B cell (primary cell): ENCODE data around the gene PLXDC1. TPM values are rescaled to one million over a fixed set of nuclear protein-coding genes. Genes with fewer than 3 reads are reported as not detected.

Experiments used
- ATAC-seq: fragments of 200-7000 bp; cut with Tn5 transposase; one replicate; pipeline ENCODE4 v1.10.0; 2021; ENCODE audit warnings: low read depth, mild to moderate bottlenecking, moderate number of reproducible peaks, moderate library complexity
- CTCF ChIA-PET: fragments of 350-600 bp; sonication (Branson Sonifier 250); formaldehyde crosslinking; loops from one replicate; lab custom pipeline; 2021; ENCODE audit warnings: antibody characterized with exemption, inconsistent platforms; lab: Charles Lee
- POLR2A ChIA-PET: fragments of 350-600 bp; sonication (Branson Sonifier 250); formaldehyde crosslinking; loops from one replicate; lab custom pipeline; 2021; ENCODE audit warnings: antibody characterized with exemption; lab: Charles Lee
- DNase-seq: peaks from one replicate; pipeline ENCODE4 v3.0.0; 2013
- H2AFZ ChIP-seq: 2 replicates; pipeline ENCODE4 v1.6.1; 2012; ENCODE audit warnings: mild to moderate bottlenecking, low read depth, low read length; ENCODE audit not compliant: insufficient read depth, poor library complexity, severe bottlenecking
- H3K27ac ChIP-seq, 2 donors: 1 replicate in 1 of 2; 2 replicates in 1 of 2; pipeline ENCODE4 v1.5.1; 2012 to 2013; ENCODE audit warnings: low read length in 2 of 2, mild to moderate bottlenecking in 2 of 2, moderate library complexity in 1 of 2
- H3K27me3 ChIP-seq, 4 experiments: fragments of 200-600 bp in 1 of 4; sonication (generic) in 1 of 4; replicated peaks in 1 of 4; 1 replicate in 2 of 4; 2 replicates in 2 of 4; pipeline versions ENCODE4 v1.6.1 to v1.7.0; 2013 to 2016; ENCODE audit warnings: low read length in 3 of 4, mild to moderate bottlenecking in 2 of 4, mixed read lengths in 1 of 4, moderate library complexity in 1 of 4; ENCODE audit not compliant: insufficient read depth in 4 of 4, control insufficient read depth in 3 of 4; ENCODE audit errors: control extremely low read depth in 1 of 4
- H3K36me3 ChIP-seq, 2 experiments: replicated peaks in 1 of 2; 1 replicate in 1 of 2; 2 replicates in 1 of 2; pipeline versions ENCODE4 v1.6.1 to v1.7.1; 2013; ENCODE audit warnings: low read length in 1 of 2; ENCODE audit not compliant: insufficient read depth in 2 of 2, control insufficient read depth in 1 of 2; ENCODE audit errors: control extremely low read depth in 1 of 2, extremely low read depth in 1 of 2
- H3K4me1 ChIP-seq, 2 donors: fragments of 200-600 bp in 1 of 2; sonication (generic) in 1 of 2; 1 replicate in 1 of 2; 2 replicates in 1 of 2; pipeline versions ENCODE4 v1.5.1 to v1.6.1; 2013 to 2017; ENCODE audit warnings: low read length in 2 of 2; ENCODE audit not compliant: control insufficient read depth in 2 of 2, insufficient read depth in 2 of 2
- H3K4me2 ChIP-seq: replicated peaks from 2 replicates; pipeline ENCODE3; 2012; ENCODE audit warnings: mild to moderate bottlenecking, low read depth, low read length; ENCODE audit not compliant: poor library complexity, severe bottlenecking
- H3K4me3 ChIP-seq, 5 experiments: fragments of 200-600 bp in 1 of 5; sonication (generic) in 1 of 5; 1 replicate in 3 of 5; 2 replicates in 2 of 5; pipeline versions ENCODE4 v1.5.1 to v1.7.0; 2011 to 2016; ENCODE audit warnings: low read length in 4 of 5, mild to moderate bottlenecking in 4 of 5, low read depth in 2 of 5, control low read depth in 1 of 5, moderate library complexity in 1 of 5; ENCODE audit not compliant: insufficient read depth in 1 of 5; ENCODE audit errors: control extremely low read depth in 1 of 5, extremely low read depth in 1 of 5
- H3K79me2 ChIP-seq: fragments of 200-600 bp; sonication (generic); one replicate; pipeline ENCODE4 v1.6.0; 2016; ENCODE audit warnings: low read length; ENCODE audit not compliant: control insufficient read depth, insufficient read depth
- H3K9ac ChIP-seq: fragments of 200-600 bp; sonication (generic); 2 replicates; pipeline ENCODE4 v1.6.1; 2017; ENCODE audit warnings: mild to moderate bottlenecking, low read length, moderate library complexity
- H3K9me3 ChIP-seq, 3 donors: one replicate each; pipeline versions ENCODE4 v1.6.1 to v1.7.1; 2013; ENCODE audit warnings: low read length in 2 of 3; ENCODE audit not compliant: control insufficient read depth in 2 of 3, insufficient read depth in 1 of 3; ENCODE audit errors: control extremely low read depth in 1 of 3
- H4K20me1 ChIP-seq: 2 replicates; pipeline ENCODE4 v1.6.0; 2012; ENCODE audit warnings: mild to moderate bottlenecking, low read length; ENCODE audit not compliant: insufficient read depth, control insufficient read depth, poor library complexity, severe bottlenecking
- H3K27ac Mint-ChIP-seq: one replicate; pipeline ENCODE4 v1.8.0; 2021; ENCODE audit warnings: mixed read lengths
- H3K27me3 Mint-ChIP-seq: one replicate; pipeline ENCODE4 v1.8.0; 2021; ENCODE audit warnings: mixed read lengths
- H3K4me1 Mint-ChIP-seq: one replicate; pipeline ENCODE4 v1.8.0; 2021; ENCODE audit warnings: mixed read lengths
- H3K4me3 Mint-ChIP-seq: one replicate; pipeline ENCODE4 v1.8.0; 2021; ENCODE audit warnings: mixed read lengths
- H3K9me3 Mint-ChIP-seq: one replicate; pipeline ENCODE4 v1.8.0; 2022; ENCODE audit warnings: mixed read lengths; ENCODE audit not compliant: insufficient read depth
- EZH2 ChIP-seq: IDR thresholded peaks from 2 replicates; pipeline ENCODE4 v1.6.1; 2012; ENCODE audit warnings: borderline replicate concordance, low read depth, mild to moderate bottlenecking, moderate library complexity, low read length; ENCODE audit not compliant: insufficient read depth, poor library complexity, severe bottlenecking
- WGBS: methylation state at CpG from one replicate; pipeline ENCODE4 v1.1.5; 2013; ENCODE audit warnings: missing lambda C conversion rate; ENCODE audit not compliant: insufficient coverage; 5-methylcytosine and 5-hydroxymethylcytosine counted together
- intact Hi-C: fragments of 100-400 bp; cut with micrococcal nuclease; formaldehyde crosslinking; loops from one replicate; pipeline ENCODE4 v1.10.0; 2022
- polyA plus RNA-seq: library from polyadenylated mRNA; depleted of rRNA; stranded (reverse); fragments of >200 nt; gene quantifications from 2 replicates; pipeline ENCODE4 v1.2.3, GENCODE V29; 2012
- total RNA-seq, 2 donors: library from RNA; stranded (reverse); fragments of 120-200 nt in 1 of 2; gene quantifications; 1 replicate in 1 of 2; 2 replicates in 1 of 2; pipeline versions ENCODE4 v1.2.3 to v1.2.4, GENCODE V29; 2013 to 2022
- TF ChIP-seq, protein P1 (sequence below): fragments of 200-600 bp; IDR thresholded peaks from one replicate; pipeline ENCODE4 v1.8.0; 2022; ENCODE audit warnings: antibody characterized with exemption, mild to moderate bottlenecking

The PLXDC1 gene
- total and polyA plus RNA-seq, 2 donors (not counting 1 experiment from before 2014, with no cell fraction given): 0.69 TPM; not detected in 1

GRCh38 chr17:39069114-39069756, 82.2 kb downstream of the PLXDC1 start:
- Histone ChIP-seq H3K27me3 (peaks cover 0 to 14% (median 4%) of the 10 kb centered on the region in 4 experiments), H3K4me2 (no peak overlapping the region), H3K36me3 (no peaks in the 10 kb centered on the region), H3K79me2 (no peaks in the 10 kb centered on the region), H3K4me1 (peaks cover 0 to 4% of the 10 kb centered on the region in 2 donors), H3K4me3 (no peak overlapping the region), H3K9ac (no peak overlapping the region), H4K20me1 (no peaks in the 10 kb centered on the region), H2AFZ (no peak overlapping the region), H3K27ac (no peak overlapping the region), H3K9me3 (no peaks in the 10 kb centered on the region)
- ATAC-seq (peak; percentile 71), DNase-seq (peak; percentile 65)
- peaks cover 4% of the 10 kb centered on the region for H3K27me3 Mint-ChIP-seq
- CTCF ChIA-PET: interaction anchor here (0.8 to 2.1 kb wide), 4 partner anchors 84 to 163 kb away, joined by 3 to 15 read pairs (median 4); no protein-coding TSS in a partner anchor
- POLR2A ChIA-PET: no interaction called here
- TF ChIP-seq EZH2: no peak
- TF ChIP-seq, protein P1, sequence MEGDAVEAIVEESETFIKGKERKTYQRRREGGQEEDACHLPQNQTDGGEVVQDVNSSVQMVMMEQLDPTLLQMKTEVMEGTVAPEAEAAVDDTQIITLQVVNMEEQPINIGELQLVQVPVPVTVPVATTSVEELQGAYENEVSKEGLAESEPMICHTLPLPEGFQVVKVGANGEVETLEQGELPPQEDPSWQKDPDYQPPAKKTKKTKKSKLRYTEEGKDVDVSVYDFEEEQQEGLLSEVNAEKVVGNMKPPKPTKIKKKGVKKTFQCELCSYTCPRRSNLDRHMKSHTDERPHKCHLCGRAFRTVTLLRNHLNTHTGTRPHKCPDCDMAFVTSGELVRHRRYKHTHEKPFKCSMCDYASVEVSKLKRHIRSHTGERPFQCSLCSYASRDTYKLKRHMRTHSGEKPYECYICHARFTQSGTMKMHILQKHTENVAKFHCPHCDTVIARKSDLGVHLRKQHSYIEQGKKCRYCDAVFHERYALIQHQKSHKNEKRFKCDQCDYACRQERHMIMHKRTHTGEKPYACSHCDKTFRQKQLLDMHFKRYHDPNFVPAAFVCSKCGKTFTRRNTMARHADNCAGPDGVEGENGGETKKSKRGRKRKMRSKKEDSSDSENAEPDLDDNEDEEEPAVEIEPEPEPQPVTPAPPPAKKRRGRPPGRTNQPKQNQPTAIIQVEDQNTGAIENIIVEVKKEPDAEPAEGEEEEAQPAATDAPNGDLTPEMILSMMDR: peak; percentile 62
- H3K4me1 Mint-ChIP-seq: no peaks in the 10 kb centered on the region
- no peak overlapping the region for H3K4me3 Mint-ChIP-seq
- no peak overlapping the region for H3K27ac Mint-ChIP-seq
- 68% methylated on average over 8 of the region's 8 CpGs for WGBS
- intact Hi-C loops: loop anchor here (1.0 kb wide), 2 partner anchors 84 to 175 kb away; no protein-coding TSS in a partner anchor
- no peaks in the 10 kb centered on the region for H3K9me3 Mint-ChIP-seq

GRCh38 chr17:39064819-39065218, 86.6 kb downstream of the PLXDC1 start:
- Mint-ChIP-seq H3K4me1 (no peaks in the 10 kb centered on the region), H3K27me3 (peaks cover 4% of the 10 kb centered on the region), H3K9me3 (no peaks in the 10 kb centered on the region), H3K4me3 (no peak overlapping the region), H3K27ac (no peak overlapping the region)
- ATAC-seq: no peak
- Histone ChIP-seq H3K9ac (no peak overlapping the region), H3K4me1 (peaks cover 0 to 4% of the 10 kb centered on the region in 2 donors), H3K9me3 (no peaks in the 10 kb centered on the region), H2AFZ (no peak overlapping the region), H4K20me1 (no peaks in the 10 kb centered on the region), H3K36me3 (no peaks in the 10 kb centered on the region), H3K27me3 (peaks cover 0 to 13% (median 2%) of the 10 kb centered on the region in 4 experiments), H3K27ac (no peak overlapping the region), H3K79me2 (no peaks in the 10 kb centered on the region), H3K4me2 (no peak overlapping the region), H3K4me3 (no peak overlapping the region)
- CTCF ChIA-PET: interaction anchor here (0.8 to 2.1 kb wide), 3 partner anchors 20 to 100 kb away, joined by 3 to 8 read pairs (median 5); no protein-coding TSS in a partner anchor
- TF ChIP-seq, protein P1: no peak
- no peak for TF ChIP-seq EZH2
- POLR2A ChIA-PET: interaction anchor here (0.5 kb wide), 1 partner anchor 59 kb away, joined by 3 read pairs; no protein-coding TSS in a partner anchor
- intact Hi-C loops: no loop called here
- DNase-seq: no peak
- 100% methylated on average over 3 of the region's 5 CpGs for WGBS
